ENCODE measurements around the gene POU5F2. TPM values are rescaled to one million over a fixed set of nuclear protein-coding genes. Genes with fewer than 3 reads are reported as not detected.

The POU5F2 gene, protein sequence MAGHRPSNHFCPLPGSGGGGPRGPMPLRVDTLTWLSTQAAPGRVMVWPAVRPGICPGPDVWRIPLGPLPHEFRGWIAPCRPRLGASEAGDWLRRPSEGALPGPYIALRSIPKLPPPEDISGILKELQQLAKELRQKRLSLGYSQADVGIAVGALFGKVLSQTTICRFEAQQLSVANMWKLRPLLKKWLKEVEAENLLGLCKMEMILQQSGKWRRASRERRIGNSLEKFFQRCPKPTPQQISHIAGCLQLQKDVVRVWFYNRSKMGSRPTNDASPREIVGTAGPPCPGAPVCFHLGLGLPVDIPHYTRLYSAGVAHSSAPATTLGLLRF
- total RNA-seq, result 0.04 and 0.08 TPM in 2 replicates

DNA sequence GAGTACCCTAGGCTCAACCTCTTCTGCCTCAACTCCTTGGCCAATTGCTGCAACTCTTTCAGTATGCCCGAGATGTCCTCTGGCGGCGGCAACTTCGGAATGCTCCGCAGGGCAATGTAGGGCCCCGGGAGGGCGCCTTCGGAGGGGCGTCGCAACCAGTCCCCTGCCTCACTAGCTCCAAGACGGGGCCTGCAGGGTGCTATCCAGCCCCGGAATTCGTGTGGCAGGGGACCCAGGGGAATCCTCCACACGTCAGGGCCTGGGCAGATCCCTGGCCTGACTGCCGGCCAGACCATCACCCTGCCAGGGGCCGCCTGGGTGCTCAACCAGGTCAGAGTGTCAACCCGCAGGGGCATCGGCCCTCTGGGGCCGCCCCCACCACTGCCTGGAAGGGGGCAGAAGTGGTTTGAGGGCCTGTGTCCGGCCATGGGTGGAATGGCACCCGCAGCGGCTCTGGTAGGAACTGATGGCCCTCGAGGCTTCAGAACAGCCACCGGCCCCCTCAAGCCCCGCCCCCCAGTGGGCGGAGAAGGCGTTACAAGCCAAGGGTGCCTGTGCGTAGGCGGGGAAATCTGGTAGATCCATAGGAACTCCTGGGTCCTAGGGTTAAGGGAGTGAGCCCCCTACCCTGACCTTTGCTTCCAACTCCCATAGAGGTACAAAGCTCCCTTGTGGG is at the start of gene POU5F2:
Gene POU5F2, minus strand, starts transcription at position 465 of the 676 bp plus-strand sequence. Its CDS starts 37 bp downstream, at position 428.

Other genes starting within 250 kb of the POU5F2 start
- gene NR2F1-AS1, start 160.4 kb downstream of the POU5F2 start, total RNA-seq, result 0.11 TPM in 1 of 2 replicates, not detected in the other
- not detected in 2 replicates for gene NR2F1, start 158.4 kb downstream of the POU5F2 start, total RNA-seq